Astrocyte (in vitro differentiated cells and primary cell): Measurements from ENCODE around the gene PLEKHG4. TPM values are rescaled to one million over a fixed set of nuclear protein-coding genes. Genes with fewer than 3 reads are reported as not detected.

Experiments used
- DNase-seq: peaks from one replicate; pipeline ENCODE4 v3.0.0-alpha.2; 2010; ENCODE audit warnings: low read depth
- FAIRE-seq: peaks from 2 replicates; lab custom pipeline; 2011; peaks lifted over from hg19 to GRCh38; lab: Jason Lieb, UNC
- H2AFZ ChIP-seq: 2 replicates; pipeline ENCODE4 v1.6.0; 2012; ENCODE audit warnings: low read depth, low read length, inconsistent platforms
- H3K27ac ChIP-seq: 2 replicates; pipeline ENCODE4 v1.5.1; 2011; ENCODE audit warnings: low read depth, low read length, inconsistent platforms
- H3K27me3 ChIP-seq: 2 replicates; pipeline ENCODE4 v1.6.0; 2011; ENCODE audit warnings: low read length, inconsistent platforms; ENCODE audit not compliant: insufficient read depth
- H3K36me3 ChIP-seq: 2 replicates; pipeline ENCODE4 v1.5.1; 2011; ENCODE audit warnings: low read length, inconsistent platforms; ENCODE audit not compliant: insufficient read depth
- H3K4me1 ChIP-seq: 2 replicates; pipeline ENCODE4 v1.5.1; 2011; ENCODE audit warnings: low read length, inconsistent platforms; ENCODE audit not compliant: insufficient read depth
- H3K4me2 ChIP-seq: 2 replicates; pipeline ENCODE4 v1.6.0; 2012; ENCODE audit warnings: low read length, inconsistent platforms
- H3K4me3 ChIP-seq: 2 replicates; pipeline ENCODE4 v1.5.1; 2011; ENCODE audit warnings: low read depth, mild to moderate bottlenecking, low read length, inconsistent platforms; ENCODE audit not compliant: insufficient read depth
- H3K79me2 ChIP-seq: 2 replicates; pipeline ENCODE4 v1.6.0; 2012; ENCODE audit warnings: mild to moderate bottlenecking, low read length, inconsistent platforms; ENCODE audit not compliant: insufficient read depth
- H3K9ac ChIP-seq: 2 replicates; pipeline ENCODE4 v1.6.0; 2012; ENCODE audit warnings: mild to moderate bottlenecking, low read length, inconsistent platforms
- H3K9me3 ChIP-seq: 2 replicates; pipeline ENCODE4 v1.5.1; 2012; ENCODE audit warnings: low read depth, mild to moderate bottlenecking, low read length, inconsistent platforms; ENCODE audit not compliant: insufficient read depth
- H4K20me1 ChIP-seq: 2 replicates; pipeline ENCODE4 v1.6.0; 2012; ENCODE audit warnings: low read length, inconsistent platforms; ENCODE audit not compliant: insufficient read depth
- H3K27ac Mint-ChIP-seq: one replicate; pipeline ENCODE4 v1.8.0; 2021; ENCODE audit warnings: mild to moderate bottlenecking, mixed read lengths; ENCODE audit not compliant: unreplicated experiment
- H3K27me3 Mint-ChIP-seq: one replicate; pipeline ENCODE4 v1.8.0; 2021; ENCODE audit warnings: low read depth, mixed read lengths; ENCODE audit not compliant: unreplicated experiment
- H3K36me3 Mint-ChIP-seq: one replicate; pipeline ENCODE4 v1.8.0; 2021; ENCODE audit warnings: low read depth, mixed read lengths; ENCODE audit not compliant: unreplicated experiment
- H3K4me1 Mint-ChIP-seq: one replicate; pipeline ENCODE4 v1.8.0; 2021; ENCODE audit warnings: low read depth, mixed read lengths; ENCODE audit not compliant: unreplicated experiment
- H3K4me3 Mint-ChIP-seq: one replicate; pipeline ENCODE4 v1.8.0; 2021; ENCODE audit warnings: mild to moderate bottlenecking, moderate library complexity, mixed read lengths; ENCODE audit not compliant: unreplicated experiment
- H3K9me3 Mint-ChIP-seq: one replicate; pipeline ENCODE4 v1.8.0; 2021; ENCODE audit warnings: mild to moderate bottlenecking, mixed read lengths; ENCODE audit not compliant: unreplicated experiment
- CTCF ChIP-seq: IDR thresholded peaks from 2 replicates; pipeline ENCODE4 v1.5.1; 2011; ENCODE audit warnings: low read depth, mild to moderate bottlenecking, inconsistent platforms, low read length, moderate library complexity; ENCODE audit not compliant: insufficient read depth
- EZH2 ChIP-seq: IDR thresholded peaks from 2 replicates; pipeline ENCODE4 v1.6.1; 2012; ENCODE audit warnings: mild to moderate bottlenecking, low read length, inconsistent platforms; ENCODE audit not compliant: insufficient read depth
- total RNA-seq: library from RNA; stranded (reverse); gene quantifications from 2 replicates; pipeline ENCODE4 v1.2.1, GENCODE V29; 2021

PLEKHG4 gene
- total RNA-seq, 1 donor from 2014 or later, result 2.4 TPM

DNA sequence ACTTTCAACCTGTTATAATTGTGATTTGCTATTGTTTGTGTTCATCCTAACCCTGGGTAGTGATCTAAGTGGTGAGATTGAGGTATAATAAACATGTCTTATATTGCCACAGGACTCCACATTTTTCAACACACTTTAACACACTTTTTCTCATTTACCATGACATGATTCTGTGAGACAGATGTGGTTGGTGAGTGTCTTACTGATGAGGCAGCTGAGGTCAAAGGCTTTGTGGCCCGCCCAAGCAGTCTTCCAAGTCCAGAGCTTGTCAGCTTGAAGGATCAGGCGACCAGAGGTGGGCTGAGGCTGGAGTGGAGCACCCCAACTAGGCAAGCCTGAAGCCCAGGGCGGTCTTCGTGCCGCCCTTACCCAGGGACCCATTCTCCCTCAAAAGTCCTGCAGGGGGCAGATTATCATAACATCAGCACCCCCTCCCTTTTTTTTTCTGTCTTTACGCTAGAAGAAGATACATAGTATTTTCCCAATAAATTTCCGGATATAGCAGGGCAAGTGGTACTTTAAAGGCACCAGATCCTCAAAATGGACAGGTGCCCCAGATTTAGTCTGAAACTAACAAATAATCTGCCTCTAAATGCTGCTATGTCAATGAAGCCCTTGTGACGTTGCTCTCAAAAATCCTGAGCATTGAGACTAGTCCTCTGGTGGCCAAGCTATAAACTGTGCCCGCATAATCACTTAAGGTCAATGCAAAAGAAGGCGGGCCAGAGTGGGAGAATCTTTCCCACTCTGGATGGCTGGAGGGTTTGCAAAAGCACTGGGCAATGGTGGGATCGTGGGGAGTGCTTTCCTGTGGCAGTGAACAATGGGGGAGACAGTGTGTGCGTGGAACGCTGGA, 26.1 kb downstream of the PLEKHG4 start:
- H3K36me3 Mint-ChIP-seq, result peaks cover 4% of the 10 kb centered on the region
- no peaks in the 10 kb centered on the region for H3K4me1 ChIP-seq
- H3K79me2 ChIP-seq, result no peaks in the 10 kb centered on the region
- H3K4me3 ChIP-seq, result no peak overlapping the region
- no peaks in the 10 kb centered on the region for H3K36me3 ChIP-seq
- no peak overlapping the region for H3K27ac ChIP-seq
- H3K27me3 ChIP-seq, result no peaks in the 10 kb centered on the region
- no peak overlapping the region for H3K4me3 Mint-ChIP-seq
- DNase-seq, result no peak
- peaks cover 9% of the 10 kb centered on the region for H3K9me3 ChIP-seq
- H3K4me2 ChIP-seq, result no peak overlapping the region
- TF ChIP-seq CTCF (no peak), EZH2 (no peak)
- H3K9me3 Mint-ChIP-seq, result peaks cover 8% of the 10 kb centered on the region
- no peaks in the 10 kb centered on the region for H4K20me1 ChIP-seq
- H3K27ac Mint-ChIP-seq, result no peak overlapping the region
- H2AFZ ChIP-seq, result no peak overlapping the region
- no peak overlapping the region for H3K9ac ChIP-seq
- H3K4me1 Mint-ChIP-seq, result peaks cover 6% of the 10 kb centered on the region
- H3K27me3 Mint-ChIP-seq, result peaks cover 32% of the 10 kb centered on the region
- FAIRE-seq, result no peak

GRCh38 chr16:67310561-67310960, 31.2 kb downstream of the PLEKHG4 start:
- Mint-ChIP-seq H3K27ac (peak overlapping the region; percentile 87), H3K4me3 (no peak overlapping the region), H3K27me3 (peaks cover 16% of the 10 kb centered on the region), H3K4me1 (peaks cover 16% of the 10 kb centered on the region), H3K9me3 (peaks cover 1% of the 10 kb centered on the region), H3K36me3 (peaks cover 2% of the 10 kb centered on the region)
- Histone ChIP-seq H3K4me2 (no peak overlapping the region), H3K27ac (no peak overlapping the region), H2AFZ (no peak overlapping the region), H3K79me2 (no peaks in the 10 kb centered on the region), H3K4me3 (no peak overlapping the region), H4K20me1 (no peaks in the 10 kb centered on the region), H3K4me1 (peaks cover 18% of the 10 kb centered on the region), H3K36me3 (no peaks in the 10 kb centered on the region), H3K27me3 (no peaks in the 10 kb centered on the region), H3K9ac (no peak overlapping the region), H3K9me3 (peaks cover 4% of the 10 kb centered on the region)
- TF ChIP-seq EZH2 (no peak), CTCF (no peak)
- FAIRE-seq (no peak), DNase-seq (no peak)
